A673 (cell line): ENCODE measurements around the gene PCK1. TPM values are rescaled to one million over a fixed set of nuclear protein-coding genes. Genes with fewer than 3 reads are reported as not detected.

ENCODE experiments used
- BruUV-seq: library from RNA; stranded (reverse); fragments of 400-500 nt; replicated peaks from 2 replicates; lab custom pipeline; 2021; lab: Mats Ljungman, UMichigan
- CTCF ChIA-PET: fragments of 300-600 bp; sonication (Branson Sonifier 250); formaldehyde crosslinking; loops from one replicate; lab custom pipeline; 2022; ENCODE audit warnings: antibody characterized with exemption; lab: Charles Lee
- POLR2A ChIA-PET: fragments of 300-600 bp; sonication (Branson Sonifier 250); formaldehyde crosslinking; loops from one replicate; lab custom pipeline; 2022; ENCODE audit warnings: antibody characterized with exemption; ENCODE audit not compliant: low non-redundant PET; lab: Charles Lee
- DNase-seq: peaks from one replicate; pipeline ENCODE4 v3.0.0-alpha.2; 2015; ENCODE audit warnings: low spot score
- H3K27ac ChIP-seq: fragments of 200-600 bp; sonication (generic); 2 replicates; pipeline ENCODE4 v1.5.1; 2016; ENCODE audit warnings: mixed run types, low read depth, mild to moderate bottlenecking, mixed read lengths, antibody characterized with exemption, low read length; ENCODE audit not compliant: poor library complexity, severe bottlenecking
- H3K27me3 ChIP-seq: fragments of 200-600 bp; sonication (generic); replicated peaks from 2 replicates; pipeline ENCODE4 v1.6.1; 2017; ENCODE audit warnings: mixed run types, low read depth, mild to moderate bottlenecking, mixed read lengths, antibody characterized with exemption, low read length; ENCODE audit not compliant: insufficient read depth, poor library complexity
- H3K36me3 ChIP-seq: fragments of 200-600 bp; sonication (generic); 2 replicates; pipeline ENCODE4 v1.6.1; 2016; ENCODE audit warnings: mixed run types, mild to moderate bottlenecking, mixed read lengths, antibody characterized with exemption, low read length; ENCODE audit not compliant: insufficient read depth, poor library complexity, severe bottlenecking
- H3K4me1 ChIP-seq: fragments of 200-600 bp; sonication (generic); 2 replicates; pipeline ENCODE4 v1.6.1; 2017; ENCODE audit warnings: mixed run types, mild to moderate bottlenecking, mixed read lengths, antibody characterized with exemption, low read length; ENCODE audit not compliant: insufficient read depth, poor library complexity, severe bottlenecking
- H3K4me3 ChIP-seq: fragments of 200-600 bp; sonication (generic); 2 replicates; pipeline ENCODE4 v1.5.1; 2016; ENCODE audit warnings: low read depth, mixed run types, mild to moderate bottlenecking, mixed read lengths, low read length; ENCODE audit not compliant: poor library complexity, severe bottlenecking
- H3K9me3 ChIP-seq: fragments of 200-600 bp; sonication (generic); 2 replicates; pipeline ENCODE4 v1.6.1; 2016; ENCODE audit warnings: mixed run types, low read depth, mild to moderate bottlenecking, mixed read lengths, antibody characterized with exemption, low read length; ENCODE audit not compliant: poor library complexity, severe bottlenecking
- EZH2 ChIP-seq: fragments of 200-600 bp; sonication (generic); IDR thresholded peaks from 2 replicates; pipeline ENCODE4 v1.6.1; 2017; ENCODE audit warnings: borderline replicate concordance, low read depth, mild to moderate bottlenecking, mixed read lengths, antibody characterized with exemption, low read length; ENCODE audit not compliant: poor library complexity, severe bottlenecking
- intact Hi-C: fragments of 100-400 bp; cut with micrococcal nuclease; formaldehyde crosslinking; loops from one replicate; pipeline ENCODE4 v1.10.0; 2022; ENCODE audit not compliant: unreplicated experiment
- total RNA-seq: library from RNA; stranded (reverse); gene quantifications from 2 replicates; pipeline ENCODE4 v1.2.3, GENCODE V29; 2021
- TF ChIP-seq, protein P1 (sequence below): fragments of 300-800, 200-600 bp; sonication (generic); conservative IDR thresholded peaks from 2 replicates; pipeline ENCODE4 v1.5.1; 2017; ENCODE audit warnings: low read depth, mild to moderate bottlenecking, antibody characterized with exemption, low read length, moderate library complexity, mixed read lengths

Gene PCK1
- total RNA-seq, 1 experiment from 2014 or later = not detected

DNA sequence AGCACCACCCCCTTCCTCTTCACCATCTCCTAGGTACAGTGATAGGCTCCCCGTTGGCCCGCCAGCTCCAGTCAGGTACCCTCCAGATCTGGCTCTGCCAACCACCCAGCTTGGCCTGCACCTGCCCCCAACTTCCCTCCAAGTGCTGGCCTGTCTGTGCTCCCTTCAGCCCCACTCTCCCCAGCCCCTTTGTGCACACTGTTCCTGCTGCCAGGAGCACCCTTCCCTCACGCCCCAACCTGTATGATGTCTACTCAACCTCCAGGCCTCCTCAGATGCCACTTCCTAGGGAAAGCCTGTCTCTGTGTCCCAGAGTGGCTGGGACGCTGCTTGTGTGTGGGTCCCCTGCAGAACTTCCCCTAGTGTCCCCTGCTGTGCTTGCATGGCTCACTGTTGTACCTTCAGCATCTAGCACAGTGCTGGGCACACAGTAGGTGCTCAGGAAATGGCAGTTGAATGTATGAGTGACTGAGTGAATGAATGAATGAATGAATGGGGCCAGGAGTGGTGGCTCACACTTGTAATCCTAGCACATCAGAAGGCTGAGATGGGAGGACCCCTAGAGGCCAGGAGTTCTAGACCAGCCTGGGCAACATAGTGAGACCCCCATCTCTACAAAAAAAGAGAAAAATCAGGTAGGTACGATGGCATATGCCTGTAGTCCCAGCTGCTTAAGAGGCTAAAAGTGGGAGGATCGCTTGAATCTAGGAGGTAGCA lies 56.3 kb downstream of the PCK1 start:
- ChIA-PET POLR2A (no interaction called here), CTCF (no interaction called here)
- BruUV-seq = no TSS peak

More for the DNA sequence above, 56.3 kb downstream of the PCK1 start:
- no peaks in the 10 kb centered on the region for H3K4me1 ChIP-seq
- H3K36me3 ChIP-seq = no peaks in the 10 kb centered on the region
- H3K27ac ChIP-seq = no peak overlapping the region
- DNase-seq = no peak
- H3K9me3 ChIP-seq = no peaks in the 10 kb centered on the region
- H3K4me3 ChIP-seq = no peak overlapping the region
- H3K27me3 ChIP-seq = no peaks in the 10 kb centered on the region
- TF ChIP-seq, protein P1, sequence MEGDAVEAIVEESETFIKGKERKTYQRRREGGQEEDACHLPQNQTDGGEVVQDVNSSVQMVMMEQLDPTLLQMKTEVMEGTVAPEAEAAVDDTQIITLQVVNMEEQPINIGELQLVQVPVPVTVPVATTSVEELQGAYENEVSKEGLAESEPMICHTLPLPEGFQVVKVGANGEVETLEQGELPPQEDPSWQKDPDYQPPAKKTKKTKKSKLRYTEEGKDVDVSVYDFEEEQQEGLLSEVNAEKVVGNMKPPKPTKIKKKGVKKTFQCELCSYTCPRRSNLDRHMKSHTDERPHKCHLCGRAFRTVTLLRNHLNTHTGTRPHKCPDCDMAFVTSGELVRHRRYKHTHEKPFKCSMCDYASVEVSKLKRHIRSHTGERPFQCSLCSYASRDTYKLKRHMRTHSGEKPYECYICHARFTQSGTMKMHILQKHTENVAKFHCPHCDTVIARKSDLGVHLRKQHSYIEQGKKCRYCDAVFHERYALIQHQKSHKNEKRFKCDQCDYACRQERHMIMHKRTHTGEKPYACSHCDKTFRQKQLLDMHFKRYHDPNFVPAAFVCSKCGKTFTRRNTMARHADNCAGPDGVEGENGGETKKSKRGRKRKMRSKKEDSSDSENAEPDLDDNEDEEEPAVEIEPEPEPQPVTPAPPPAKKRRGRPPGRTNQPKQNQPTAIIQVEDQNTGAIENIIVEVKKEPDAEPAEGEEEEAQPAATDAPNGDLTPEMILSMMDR = no peak
- no peak for TF ChIP-seq EZH2
- intact Hi-C loops = no loop called here

Other genes with a start within 250 kb of the PCK1 start
- not detected in 2 replicates for gene SPO11, start 231.3 kb upstream of the PCK1 start, total RNA-seq
- gene RAE1, start 209.9 kb upstream of the PCK1 start, total RNA-seq = 59.4 and 70.9 TPM in 2 replicates
- gene RBM38, start 169.7 kb upstream of the PCK1 start, total RNA-seq = 51.7 and 52.7 TPM in 2 replicates
- gene CTCFL, start 36.0 kb upstream of the PCK1 start, total RNA-seq = 0.90 and 1.6 TPM in 2 replicates
- gene ZBP1, start 59.3 kb downstream of the PCK1 start, total RNA-seq = not detected in 2 replicates
- gene PMEPA1, start 148.9 kb downstream of the PCK1 start, total RNA-seq = 9.7 and 10.4 TPM in 2 replicates